Measurements from ENCODE around the gene TRPT1.
A peak's percentile ranks its signal among the peaks of the same experiment; 100 is the strongest.

TRPT1 gene

GRCh38 chr11:64223001-64223651, 2.9 kb downstream of the TRPT1 start:
- FAIRE-seq, result peak; percentile 38

GRCh38 chr11:64222651-64223000, 3.4 kb downstream of the TRPT1 start:
- FAIRE-seq, result no peak
- TF ChIP-seq POLR2A (IDR thresholded peaks at IDR 0.05; ENCODE audit: low read depth, low read length) (no peak), POLR2AphosphoS5 (IDR thresholded peaks at IDR 0.05; ENCODE audit: low read depth, low read length) (no peak), TAF1 (IDR thresholded peaks at IDR 0.05; ENCODE audit: borderline replicate concordance, low read depth, low read length) (no peak)
- no peak for DNase-seq (ENCODE audit: insufficient read length)

More at GRCh38 chr11:64223001-64223651, 2.9 kb downstream of the TRPT1 start:
- no peak for DNase-seq (ENCODE audit: insufficient read length)
- TF ChIP-seq TAF1 (IDR thresholded peaks at IDR 0.05; ENCODE audit: borderline replicate concordance, low read depth, low read length) (no peak), POLR2AphosphoS5 (IDR thresholded peaks at IDR 0.05; ENCODE audit: low read depth, low read length) (peak; percentile 76; the same call in 1 of the 2 replicates), POLR2A (IDR thresholded peaks at IDR 0.05; ENCODE audit: low read depth, low read length) (no peak)

GRCh38 chr11:64220798-64221197, 5.2 kb downstream of the TRPT1 start:
- TF ChIP-seq POLR2A (IDR thresholded peaks at IDR 0.05; ENCODE audit: low read depth, low read length), result no peak
- TF ChIP-seq POLR2AphosphoS5 (IDR thresholded peaks at IDR 0.05; ENCODE audit: low read depth, low read length), result no peak
- TF ChIP-seq TAF1 (IDR thresholded peaks at IDR 0.05; ENCODE audit: borderline replicate concordance, low read depth, low read length), result no peak
- no peak for FAIRE-seq
- DNase-seq (ENCODE audit: insufficient read length), result no peak

- 0 out of 2 replicates have a peak, but pooled peaks have one; percentile 9 for TF ChIP-seq POLR2AphosphoS5 (IDR thresholded peaks at IDR 0.05; ENCODE audit: low read depth, low read length)
- no peak for TF ChIP-seq TAF1 (IDR thresholded peaks at IDR 0.05; ENCODE audit: borderline replicate concordance, low read depth, low read length)
- no peak for TF ChIP-seq POLR2A (IDR thresholded peaks at IDR 0.05; ENCODE audit: low read depth, low read length)
- DNase-seq (ENCODE audit: insufficient read length) (no peak), FAIRE-seq (no peak)
These were observed 5.7 kb downstream of the TRPT1 start for GRCh38 chr11:64220271-64220670.

GRCh38 chr11:64219755-64220154, 6.2 kb downstream of the TRPT1 start:
- DNase-seq (ENCODE audit: insufficient read length), result no peak
- TF ChIP-seq POLR2AphosphoS5 (IDR thresholded peaks at IDR 0.05; ENCODE audit: low read depth, low read length) (no peak; the same call in 1 of the 2 replicates), TAF1 (IDR thresholded peaks at IDR 0.05; ENCODE audit: borderline replicate concordance, low read depth, low read length) (no peak), POLR2A (IDR thresholded peaks at IDR 0.05; ENCODE audit: low read depth, low read length) (no peak)
- no peak for FAIRE-seq

- no peak for TF ChIP-seq POLR2A (IDR thresholded peaks at IDR 0.05; ENCODE audit: low read depth, low read length)
- no peak for TF ChIP-seq POLR2AphosphoS5 (IDR thresholded peaks at IDR 0.05; ENCODE audit: low read depth, low read length)
- no peak for TF ChIP-seq TAF1 (IDR thresholded peaks at IDR 0.05; ENCODE audit: borderline replicate concordance, low read depth, low read length)
- no peak for DNase-seq (ENCODE audit: insufficient read length)
- FAIRE-seq, result no peak
These were observed 6.7 kb downstream of the TRPT1 start for GRCh38 chr11:64219354-64219684.

GRCh38 chr11:64218628-64219353, 7.2 kb downstream of the TRPT1 start:
- DNase-seq (ENCODE audit: insufficient read length) (no peak), FAIRE-seq (peak; percentile 40)
- TF ChIP-seq POLR2A (IDR thresholded peaks at IDR 0.05; ENCODE audit: low read depth, low read length) (no peak), POLR2AphosphoS5 (IDR thresholded peaks at IDR 0.05; ENCODE audit: low read depth, low read length) (no peak), TAF1 (IDR thresholded peaks at IDR 0.05; ENCODE audit: borderline replicate concordance, low read depth, low read length) (no peak)

- FAIRE-seq, result no peak
- DNase-seq (ENCODE audit: insufficient read length), result no peak
- no peak for TF ChIP-seq TAF1 (IDR thresholded peaks at IDR 0.05; ENCODE audit: borderline replicate concordance, low read depth, low read length)
- no peak for TF ChIP-seq POLR2AphosphoS5 (IDR thresholded peaks at IDR 0.05; ENCODE audit: low read depth, low read length)
- TF ChIP-seq POLR2A (IDR thresholded peaks at IDR 0.05; ENCODE audit: low read depth, low read length), result no peak
These were observed 9.1 kb downstream of the TRPT1 start for GRCh38 chr11:64216879-64217278.

GRCh38 chr11:64211181-64211872, 14.7 kb downstream of the TRPT1 start:
- TF ChIP-seq POLR2AphosphoS5 (IDR thresholded peaks at IDR 0.05; ENCODE audit: low read depth, low read length) (no peak), POLR2A (IDR thresholded peaks at IDR 0.05; ENCODE audit: low read depth, low read length) (no peak), TAF1 (IDR thresholded peaks at IDR 0.05; ENCODE audit: borderline replicate concordance, low read depth, low read length) (no peak)
- DNase-seq (ENCODE audit: insufficient read length) (no peak), FAIRE-seq (no peak)

- TF ChIP-seq POLR2A (IDR thresholded peaks at IDR 0.05; ENCODE audit: low read depth, low read length), result no peak
- no peak for TF ChIP-seq TAF1 (IDR thresholded peaks at IDR 0.05; ENCODE audit: borderline replicate concordance, low read depth, low read length)
- no peak for TF ChIP-seq POLR2AphosphoS5 (IDR thresholded peaks at IDR 0.05; ENCODE audit: low read depth, low read length)
- DNase-seq (ENCODE audit: insufficient read length), result no peak
- no peak for FAIRE-seq
These were observed 15.5 kb downstream of the TRPT1 start for GRCh38 chr11:64210301-64211020.

- FAIRE-seq (no peak), DNase-seq (ENCODE audit: insufficient read length) (no peak)
- no peak for TF ChIP-seq POLR2A (IDR thresholded peaks at IDR 0.05; ENCODE audit: low read depth, low read length)
- no peak for TF ChIP-seq POLR2AphosphoS5 (IDR thresholded peaks at IDR 0.05; ENCODE audit: low read depth, low read length)
- no peak for TF ChIP-seq TAF1 (IDR thresholded peaks at IDR 0.05; ENCODE audit: borderline replicate concordance, low read depth, low read length)
These were observed 16.5 kb downstream of the TRPT1 start for GRCh38 chr11:64209563-64209843.
